ENCODE results near the gene EHBP1L1. TPM values are rescaled to one million over a fixed set of nuclear protein-coding genes. Genes with fewer than 3 reads are reported as not detected.
A peak's percentile ranks its signal among the peaks of the same experiment; 100 is the strongest.

EHBP1L1 gene
- total and polyA plus RNA-seq, 12 donors, result 30.8 to 113 (median 53.9) TPM

GRCh38 chr11:65558930-65559509, 16.8 kb upstream of the EHBP1L1 start:
- peak overlapping the region; percentile 84 to 99 (median 94) for H3K27ac ChIP-seq
- no peaks in the 10 kb centered on the region for H3K9me3 ChIP-seq
- peaks cover 38 to 72% (median 57%) of the 10 kb centered on the region in 9 donors for H3K4me1 ChIP-seq
- DNase-seq, result peak; percentile 75 to 77
- peaks cover 0 to 9% (median 0%) of the 10 kb centered on the region in 7 donors for H3K27me3 ChIP-seq
- TF ChIP-seq CTCF (IDR thresholded peaks at IDR 0.05), result peak in 3 of 9 donors; percentile 26 to 34 (median 32)
- H3K36me3 ChIP-seq, result peaks cover 0 to 2% (median 0%) of the 10 kb centered on the region in 9 donors
- intact Hi-C loops (cut with DNase I), result loop anchor here in 2 of 10 donors (1.0 kb wide), 1 partner anchor 19 kb away; no protein-coding TSS in a partner anchor
- 36 to 38% methylated on average over 17 to 19 of the region's 19 CpGs for WGBS, 2 donors
- ATAC-seq, result peak; percentile 43 to 76 (median 70)
- peak overlapping the region in 9 of 10 donors; percentile 56 to 76 (median 66) for H3K4me3 ChIP-seq

GRCh38 chr11:65559535-65559934, 16.3 kb upstream of the EHBP1L1 start:
- DNase-seq (no peak), ATAC-seq (peak in 2 of 8 donors; percentile 0)
- no peak for TF ChIP-seq CTCF (IDR thresholded peaks at IDR 0.05)
- no peaks in the 10 kb centered on the region for H3K36me3 ChIP-seq
- H3K4me3 ChIP-seq, result peak overlapping the region in 1 of 10 donors; percentile 66
- H3K9me3 ChIP-seq, result no peaks in the 10 kb centered on the region
- 59% methylated on average over 5 of the region's 5 CpGs for WGBS, 2 donors
- intact Hi-C loops (cut with DNase I), result no loop called here
- H3K27me3 ChIP-seq, result peaks cover 0 to 9% (median 0%) of the 10 kb centered on the region in 7 donors
- H3K27ac ChIP-seq, result peak overlapping the region; percentile 84 to 99 (median 94)
- H3K4me1 ChIP-seq, result peaks cover 38 to 67% (median 57%) of the 10 kb centered on the region in 9 donors

DNA sequence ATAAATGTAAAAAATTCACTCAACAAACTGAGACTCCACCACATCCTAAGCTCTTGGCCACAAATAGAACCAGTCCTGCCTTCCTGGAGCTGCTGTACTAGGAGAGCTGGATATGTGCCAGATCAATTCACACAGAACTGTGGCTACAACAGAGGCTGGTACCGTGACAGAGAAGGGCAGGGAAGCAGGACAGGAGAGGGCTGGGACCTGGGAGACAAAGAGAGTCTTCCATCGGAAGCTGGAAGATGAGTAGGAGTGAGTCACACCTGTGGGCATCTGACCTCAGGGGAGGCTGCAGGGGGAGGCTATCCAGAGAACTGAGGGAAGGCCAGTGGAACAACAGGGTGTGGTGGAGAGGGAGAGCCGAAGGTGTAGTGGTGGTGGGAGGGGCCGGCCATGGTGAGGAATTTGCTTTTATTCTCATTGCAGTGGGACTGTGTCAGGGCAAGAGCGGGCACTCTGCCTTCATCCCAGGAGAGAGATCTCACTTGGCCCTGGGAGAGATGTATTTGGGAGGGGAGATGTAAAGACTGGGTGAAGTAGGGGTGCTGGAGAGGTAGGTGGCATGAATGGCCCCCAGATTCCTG, 15.8 kb upstream of the EHBP1L1 start:
- peak overlapping the region; percentile 84 to 99 (median 94) for H3K27ac ChIP-seq
- TF ChIP-seq CTCF (IDR thresholded peaks at IDR 0.05), result no peak
- DNase-seq (peak in 1 of 2 donors; percentile 55), ATAC-seq (peak in 6 of 8 donors; percentile 7 to 46 (median 32))
- intact Hi-C loops (cut with DNase I), result no loop called here
- no peak overlapping the region for H3K4me3 ChIP-seq
- WGBS, 2 donors, result 31 to 46% methylated on average over 5 of the region's 5 CpGs
- H3K4me1 ChIP-seq, result peaks cover 37 to 67% (median 53%) of the 10 kb centered on the region in 9 donors
- H3K9me3 ChIP-seq, result no peaks in the 10 kb centered on the region
- no peaks in the 10 kb centered on the region for H3K36me3 ChIP-seq
- H3K27me3 ChIP-seq, result peaks cover 0 to 9% (median 0%) of the 10 kb centered on the region in 7 donors

- TF ChIP-seq CTCF (IDR thresholded peaks at IDR 0.05), result no peak
- ATAC-seq (peak in 5 of 8 donors; percentile 2 to 15 (median 8)), DNase-seq (peak; percentile 58 to 61)
- Histone ChIP-seq H3K36me3 (no peaks in the 10 kb centered on the region), H3K27ac (peak overlapping the region in 9 of 10 donors; percentile 86 to 99 (median 97)), H3K4me3 (no peak overlapping the region), H3K9me3 (no peaks in the 10 kb centered on the region), H3K27me3 (peaks cover 0 to 9% (median 0%) of the 10 kb centered on the region in 7 donors), H3K4me1 (peaks cover 29 to 67% (median 46%) of the 10 kb centered on the region in 9 donors)
- WGBS, 2 donors, result 23 to 28% methylated on average over 15 of the region's 15 CpGs
- intact Hi-C loops (cut with DNase I), result no loop called here
Observed at GRCh38 chr11:65560555-65561418, 15.1 kb upstream of the EHBP1L1 start.
